Measurements from ENCODE around the gene ASCL5. TPM values are rescaled to one million over a fixed set of nuclear protein-coding genes. Genes with fewer than 3 reads are reported as not detected.

Gene ASCL5
- total and polyA plus RNA-seq, 9 of the 15 experiments (the other 6 are each of a cell fraction or from before 2014, with no cell fraction given): 0.09 TPM; not detected in 8

- peaks cover 6% of the 10 kb centered on the region for H4K20me1 ChIP-seq (replicated peaks; ENCODE audit: control insufficient read depth, insufficient read depth, low read length)
- no peaks in the 10 kb centered on the region for H3K9me1 ChIP-seq (ENCODE audit: control insufficient read depth, insufficient read depth, low read length)
- no peaks in the 10 kb centered on the region for H3K4me1 ChIP-seq (replicated peaks in 1 of 2; ENCODE audit: control insufficient read depth in 2 of 2, insufficient read depth in 2 of 2, low read length in 2 of 2)
- H3K27ac ChIP-seq (ENCODE audit: extremely low read depth, low read depth, low read length): no peak overlapping the region
- DNase-seq (ENCODE audit: extremely low read depth in 1 of 4, low spot score in 3 of 4): no peak
- H3K9ac ChIP-seq (ENCODE audit: insufficient read depth in 1 of 2, low read depth in 2 of 2, low read length in 2 of 2): no peak overlapping the region
- 0% methylated on average over 4 of the region's 4 CpGs for WGBS (ENCODE audit: insufficient coverage, low coverage, missing lambda C conversion rate)
- H3K36me3 ChIP-seq (ENCODE audit: control insufficient read depth, insufficient read depth, low read length): no peaks in the 10 kb centered on the region
- H3K79me2 ChIP-seq (ENCODE audit: control insufficient read depth, insufficient read depth, low read length): no peaks in the 10 kb centered on the region
- BruUV-seq (replicated peaks): no TSS peak
- H3K4me2 ChIP-seq (ENCODE audit: insufficient read depth, low read length): no peak overlapping the region
- peaks cover 49 to 73% of the 10 kb centered on the region in 2 experiments for H3K27me3 ChIP-seq (ENCODE audit: control insufficient read depth in 2 of 2, insufficient read depth in 2 of 2, low read length in 2 of 2)
- FAIRE-seq: no peak
- in situ Hi-C loops (cut with MboI): no loop called here
- ChIA-PET POLR2A (no interaction called here), CTCF (ENCODE audit: low intra/inter-chr PET ratio) (interaction anchor here (0.6 kb wide), 1 partner anchor 135 kb away, joined by 3 read pairs; no protein-coding TSS in a partner anchor)
- no peaks in the 10 kb centered on the region for H3K9me3 ChIP-seq (replicated peaks; ENCODE audit: control insufficient read depth, insufficient read depth, low read depth, low read length)
- H2AFZ ChIP-seq (ENCODE audit: low read depth, low read length): no peak overlapping the region
- H3K4me3 ChIP-seq: no peak overlapping the region
- no peak for ATAC-seq
- TF ChIP-seq RBM34 (IDR thresholded peaks at IDR 0.05; ENCODE audit: borderline replicate concordance, insufficient read depth, low read length): no peak
- peak; percentile 26; the same call in 1 of the 2 replicates for TF ChIP-seq NFIC (IDR thresholded peaks at IDR 0.05)
- peak; percentile 88 for TF ChIP-seq RBM25 (IDR thresholded peaks at IDR 0.05; ENCODE audit: low read depth, low read length, severe bottlenecking)
- peak; percentile 34; the same call in 1 of the 2 replicates for TF ChIP-seq ADNP (tag; IDR thresholded peaks at IDR 0.05)
- intact Hi-C loops (cut with micrococcal nuclease): loop anchor here (5.0 to 10.0 kb wide), 2 partner anchors 96 to 274 kb away; no protein-coding TSS in a partner anchor
These were observed 38.6 kb downstream of the ASCL5 start for GRCh38 chr1:201088395-201088794.

Data from K562 (cell line).